Breast epithelium (tissue), 3 donors: Measurements from ENCODE around the gene PFKP.

Experiments used
- CTCF ChIP-seq, 3 donors: fragments of 450-650 bp; IDR thresholded peaks; one replicate each; pipeline ENCODE4 v1.5.1; 2016 to 2017; ENCODE audit warnings: antibody characterized with exemption in 3 of 3, mild to moderate bottlenecking in 3 of 3, moderate library complexity in 3 of 3
- POLR2A ChIP-seq: fragments of 450-650 bp; IDR thresholded peaks from one replicate; pipeline ENCODE4 v1.6.1; 2016; ENCODE audit warnings: antibody characterized with exemption, mild to moderate bottlenecking, moderate library complexity
- POLR2AphosphoS5 ChIP-seq, 3 donors: sonication (generic); formaldehyde crosslinking; IDR thresholded peaks; one replicate each; pipeline ENCODE4 v1.6.1; 2017; ENCODE audit warnings: antibody characterized with exemption in 3 of 3

- no peak for TF ChIP-seq CTCF (IDR thresholded peaks at IDR 0.05)
- TF ChIP-seq POLR2A = no peak
- no peak for TF ChIP-seq POLR2AphosphoS5 (IDR thresholded peaks at IDR 0.05)
Measured at GRCh38 chr10:3025026-3025683, 42.2 kb upstream of the PFKP start.
